GM23248 (cell line): ENCODE results near the gene ZBED4.

Source experiments
- EZH2 ChIP-seq: fragments of 200-600 bp; sonication (generic); IDR thresholded peaks from 2 replicates; pipeline ENCODE4 v1.6.1; 2018; ENCODE audit warnings: antibody characterized with exemption, mild to moderate bottlenecking; ENCODE audit not compliant: insufficient read depth, poor library complexity, severe bottlenecking
- EZH2phosphoT487 ChIP-seq: fragments of 200-600 bp; sonication (generic); IDR thresholded peaks from 2 replicates; pipeline ENCODE4 v1.6.1; 2018; ENCODE audit warnings: antibody characterized with exemption, moderate library complexity, mild to moderate bottlenecking, low read depth; ENCODE audit not compliant: insufficient read depth

DNA sequence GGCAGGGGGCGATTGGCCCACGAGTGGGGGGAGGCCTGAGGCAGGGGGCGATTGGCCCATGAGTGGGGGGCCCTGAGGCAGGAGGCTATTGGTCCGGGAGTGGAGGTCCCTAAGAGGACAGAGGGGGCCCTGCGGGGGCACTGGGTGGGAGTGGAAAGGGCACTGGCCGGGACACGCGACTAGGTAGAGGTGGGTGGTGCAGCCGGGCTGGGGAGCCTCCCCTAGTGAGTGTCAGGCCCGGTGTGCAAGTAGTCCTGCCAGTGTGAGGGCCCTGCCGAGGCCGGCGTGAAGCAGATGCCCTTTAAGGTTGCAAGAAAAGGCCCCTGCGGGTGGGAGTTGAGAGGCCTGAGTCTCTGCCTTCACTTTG, 25.1 kb upstream of the ZBED4 start:
- TF ChIP-seq EZH2 (no peak), EZH2phosphoT487 (no peak)
